ENCODE data around the gene MXRA7. TPM values are rescaled to one million over a fixed set of nuclear protein-coding genes. Genes with fewer than 3 reads are reported as not detected.
"Not testable (repeated sequence)": the region's sequence is repeated elsewhere in the genome, so short reads cannot be mapped to it uniquely, and the experiment has no call there.

Gene MXRA7
- total and polyA plus RNA-seq, 4 donors: 4.8 to 22.1 (median 11.3) TPM

- Histone ChIP-seq H3K36me3 (ENCODE audit: control insufficient read depth in 4 of 4, insufficient read depth in 3 of 4, low read depth in 1 of 4, low read length in 3 of 4) (no peaks in the 10 kb centered on the region), H3K9me3 (ENCODE audit: control insufficient read depth in 4 of 4, low read length in 3 of 4) (no peaks in the 10 kb centered on the region), H3K9ac (ENCODE audit: low read depth in 1 of 2, low read length in 2 of 2) (no peak overlapping the region), H3K27me3 (ENCODE audit: control insufficient read depth in 4 of 4, insufficient read depth in 4 of 4, low read length in 3 of 4) (no peaks in the 10 kb centered on the region), H3K27ac (ENCODE audit: low read depth in 1 of 2, low read length in 2 of 2) (no peak overlapping the region), H3K4me3 (ENCODE audit: low read depth in 1 of 3, low read length in 3 of 3) (no peak overlapping the region), H3K4me1 (ENCODE audit: control insufficient read depth in 4 of 4, insufficient read depth in 4 of 4, low read length in 3 of 4) (no peaks in the 10 kb centered on the region)
- TF ChIP-seq RAD21 (IDR thresholded peaks at IDR 0.05) (no peak), JUND (IDR thresholded peaks at IDR 0.05) (no peak), ATF3 (IDR thresholded peaks at IDR 0.05) (no peak), HNF4G (IDR thresholded peaks at IDR 0.05) (no peak), CTCF (IDR thresholded peaks at IDR 0.05; ENCODE audit: low read depth, low read length, missing input control) (no peak), FOXA2 (IDR thresholded peaks at IDR 0.05) (no peak), GABPA (IDR thresholded peaks at IDR 0.05 in 1 of 2, conservative IDR thresholded peaks at IDR 0.05 in 1 of 2) (no peak), EGR1 (IDR thresholded peaks at IDR 0.05; ENCODE audit: low read depth in 2 of 2) (no peak), RXRA (IDR thresholded peaks at IDR 0.05) (no peak), TAF1 (conservative IDR thresholded peaks at IDR 0.05) (no peak), ZBTB33 (IDR thresholded peaks at IDR 0.05) (no peak), FOXA1 (IDR thresholded peaks at IDR 0.05) (no peak)
- DNase-seq (ENCODE audit: low spot score): no peak
- 73% methylated on average over 6 of the region's 6 CpGs for WGBS
Measured at GRCh38 chr17:76640550-76641380, 70.0 kb downstream of the MXRA7 start.

- Histone ChIP-seq H3K27me3 (ENCODE audit: control insufficient read depth in 4 of 4, insufficient read depth in 4 of 4, low read length in 3 of 4) (no peaks in the 10 kb centered on the region), H3K4me1 (ENCODE audit: control insufficient read depth in 4 of 4, insufficient read depth in 4 of 4, low read length in 3 of 4) (no peaks in the 10 kb centered on the region), H3K27ac (ENCODE audit: low read depth in 1 of 2, low read length in 2 of 2) (no peak overlapping the region), H3K9me3 (ENCODE audit: control insufficient read depth in 4 of 4, low read length in 3 of 4) (no peaks in the 10 kb centered on the region), H3K36me3 (ENCODE audit: control insufficient read depth in 4 of 4, insufficient read depth in 3 of 4, low read depth in 1 of 4, low read length in 3 of 4) (no peaks in the 10 kb centered on the region), H3K4me3 (ENCODE audit: low read depth in 1 of 3, low read length in 3 of 3) (no peak overlapping the region), H3K9ac (ENCODE audit: low read depth in 1 of 2, low read length in 2 of 2) (no peak overlapping the region)
- DNase-seq (ENCODE audit: low spot score): no peak
- WGBS: 94% methylated on average over 10 of the region's 10 CpGs
- TF ChIP-seq NR2F2 (IDR thresholded peaks at IDR 0.05): no peak
- no peak for TF ChIP-seq HNF4G (IDR thresholded peaks at IDR 0.05)
- no peak for TF ChIP-seq EGR1 (IDR thresholded peaks at IDR 0.05; ENCODE audit: low read depth in 2 of 2)
- no peak for TF ChIP-seq FOXA1 (IDR thresholded peaks at IDR 0.05)
- no peak for TF ChIP-seq CTCF (IDR thresholded peaks at IDR 0.05; ENCODE audit: low read depth, low read length, missing input control)
- TF ChIP-seq ATF3 (IDR thresholded peaks at IDR 0.05): no peak
- no peak for TF ChIP-seq TAF1 (conservative IDR thresholded peaks at IDR 0.05)
- TF ChIP-seq HNF4A (conservative IDR thresholded peaks at IDR 0.05): no peak
- TF ChIP-seq REST (IDR thresholded peaks at IDR 0.05): no peak
- no peak for TF ChIP-seq RXRA (IDR thresholded peaks at IDR 0.05)
Measured at GRCh38 chr17:76638263-76638662, 72.5 kb downstream of the MXRA7 start.

- H3K27me3 ChIP-seq (ENCODE audit: control insufficient read depth in 4 of 4, insufficient read depth in 4 of 4, low read length in 3 of 4); DNase-seq (ENCODE audit: low spot score); H3K4me1 ChIP-seq (ENCODE audit: control insufficient read depth in 4 of 4, insufficient read depth in 4 of 4, low read length in 3 of 4); H3K36me3 ChIP-seq (ENCODE audit: control insufficient read depth in 4 of 4, insufficient read depth in 3 of 4, low read depth in 1 of 4, low read length in 3 of 4); H3K27ac ChIP-seq (ENCODE audit: low read depth in 1 of 2, low read length in 2 of 2); H3K4me3 ChIP-seq (ENCODE audit: low read depth in 1 of 3, low read length in 3 of 3); H3K9me3 ChIP-seq (ENCODE audit: control insufficient read depth in 4 of 4, low read length in 3 of 4); H3K9ac ChIP-seq (ENCODE audit: low read depth in 1 of 2, low read length in 2 of 2): not testable (repeated sequence)
- 87% methylated on average over 22 of the region's 27 CpGs for WGBS
Measured at GRCh38 chr17:76636486-76637206, 74.1 kb downstream of the MXRA7 start.

Measured in liver (tissue), 9 donors.